Activated T-helper 1 cell treated with anti-CD3 and anti-CD28 coated beads, Interleukin-2, amount 50 U/mL, for 16 hours (primary cell): Measurements from ENCODE around the gene L3MBTL1.

Experiments
- DNase-seq, 2 donors: peaks; one replicate each; pipeline ENCODE4 v3.0.0-alpha.2; 2020; ENCODE audit warnings: low read depth in 1 of 2, low spot score in 1 of 2

The L3MBTL1 gene

GRCh38 chr20:43558412-43559146 is 51.1 kb downstream of the L3MBTL1 start, which contains the start of gene SGK2:
Gene SGK2 (plus strand): TSS chr20:43559027. CDS start chr20:43566496, 7,469 bp downstream.
- DNase-seq: no peak

- DNase-seq: no peak
Observed at GRCh38 chr20:43559147-43559987, 51.9 kb downstream of the L3MBTL1 start.

- no peak for DNase-seq
Observed at GRCh38 chr20:43560974-43561373, 53.5 kb downstream of the L3MBTL1 start.

GRCh38 chr20:43563429-43563828 is 55.9 kb downstream of the L3MBTL1 start:
- DNase-seq: no peak

GRCh38 chr20:43563991-43564390 is 56.5 kb downstream of the L3MBTL1 start:
- no peak for DNase-seq

- no peak for DNase-seq
Observed at GRCh38 chr20:43564455-43564854, 57.0 kb downstream of the L3MBTL1 start.

GRCh38 chr20:43564993-43565757 is 57.7 kb downstream of the L3MBTL1 start:
- no peak for DNase-seq

- no peak for DNase-seq
Observed at GRCh38 chr20:43565758-43566104, 58.2 kb downstream of the L3MBTL1 start.

- DNase-seq: no peak
Observed at GRCh38 chr20:43567477-43567876, 60.0 kb downstream of the L3MBTL1 start.

GRCh38 chr20:43568706-43569105 is 61.2 kb downstream of the L3MBTL1 start:
- DNase-seq: no peak

- no peak for DNase-seq
Observed at GRCh38 chr20:43569282-43569681, 61.8 kb downstream of the L3MBTL1 start.

- DNase-seq: no peak
Observed at GRCh38 chr20:43570496-43570895, 63.0 kb downstream of the L3MBTL1 start.

GRCh38 chr20:43571310-43571709 is 63.8 kb downstream of the L3MBTL1 start:
- no peak for DNase-seq

- no peak for DNase-seq
Observed at GRCh38 chr20:43571771-43572170, 64.3 kb downstream of the L3MBTL1 start.

GRCh38 chr20:43572891-43573290 is 65.4 kb downstream of the L3MBTL1 start:
- no peak for DNase-seq

- DNase-seq: no peak
Observed at GRCh38 chr20:43576108-43576507, 68.6 kb downstream of the L3MBTL1 start.

- no peak for DNase-seq
Observed at GRCh38 chr20:43579861-43580793, 72.6 kb downstream of the L3MBTL1 start.

- DNase-seq: no peak
Observed at GRCh38 chr20:43583133-43583864, 75.8 kb downstream of the L3MBTL1 start.

GRCh38 chr20:43583982-43584432 is 76.5 kb downstream of the L3MBTL1 start:
- no peak for DNase-seq
